Breast epithelium (tissue), 3 donors: ENCODE measurements around the gene NCK2.

Experiments
- CTCF ChIP-seq, 3 donors: fragments of 450-650 bp; IDR thresholded peaks; one replicate each; pipeline ENCODE4 v1.5.1; 2016 to 2017; ENCODE audit warnings: antibody characterized with exemption in 3 of 3, mild to moderate bottlenecking in 3 of 3, moderate library complexity in 3 of 3
- POLR2A ChIP-seq: fragments of 450-650 bp; IDR thresholded peaks from one replicate; pipeline ENCODE4 v1.6.1; 2016; ENCODE audit warnings: antibody characterized with exemption, mild to moderate bottlenecking, moderate library complexity
- POLR2AphosphoS5 ChIP-seq, 3 donors: sonication (generic); formaldehyde crosslinking; IDR thresholded peaks; one replicate each; pipeline ENCODE4 v1.6.1; 2017; ENCODE audit warnings: antibody characterized with exemption in 3 of 3

DNA sequence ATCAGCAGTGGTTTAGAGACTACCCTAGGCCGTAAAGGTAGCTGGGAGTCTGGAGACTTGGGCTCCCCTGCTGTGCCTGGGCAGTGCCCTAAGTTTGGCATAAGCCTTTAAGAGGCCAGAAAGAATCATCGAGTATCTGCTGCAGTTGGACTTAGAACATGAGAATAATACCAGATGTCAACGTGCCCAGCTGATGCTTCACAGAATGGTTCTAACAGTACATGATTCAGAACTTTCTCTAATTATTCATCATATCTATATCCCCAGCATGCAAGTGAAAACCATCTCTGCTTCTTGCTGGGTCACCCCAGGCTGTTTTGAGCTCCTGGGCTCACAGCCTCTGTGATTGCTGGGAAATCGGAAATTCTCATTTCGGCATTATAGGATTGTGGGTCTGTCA is 118.1 kb downstream of the NCK2 start:
- TF ChIP-seq CTCF (IDR thresholded peaks at IDR 0.05): no peak
- TF ChIP-seq POLR2A: no peak
- no peak for TF ChIP-seq POLR2AphosphoS5 (IDR thresholded peaks at IDR 0.05)
